Measurements from ENCODE around the gene ANKRD13B.

The ANKRD13B gene

GRCh38 chr17:29618272-29619065 lies 25.5 kb downstream of the ANKRD13B start:
- no peak for DNase-seq

DNA sequence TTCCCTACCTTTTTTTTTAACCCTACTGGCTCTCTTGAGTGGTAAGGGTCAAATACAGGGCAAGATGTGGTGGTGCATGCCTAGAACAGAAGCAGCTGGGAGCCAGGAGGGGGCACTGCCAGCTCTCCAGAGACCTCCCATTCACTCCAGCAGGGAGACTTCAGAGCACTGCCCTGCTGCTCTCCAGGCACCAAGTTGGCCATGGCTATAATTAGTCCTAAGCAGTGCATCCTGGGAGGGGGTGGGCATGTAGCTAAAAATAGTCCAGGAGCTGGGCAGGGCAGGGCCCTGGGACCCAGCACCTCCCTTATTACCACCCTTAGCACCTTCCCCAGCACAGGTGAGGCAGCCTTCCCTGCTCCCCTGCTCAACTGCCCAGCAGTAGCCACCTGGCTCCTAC lies 26.3 kb downstream of the ANKRD13B start:
- DNase-seq: no peak

- DNase-seq: no peak
Observed at GRCh38 chr17:29620271-29620670, 27.3 kb downstream of the ANKRD13B start.

DNA sequence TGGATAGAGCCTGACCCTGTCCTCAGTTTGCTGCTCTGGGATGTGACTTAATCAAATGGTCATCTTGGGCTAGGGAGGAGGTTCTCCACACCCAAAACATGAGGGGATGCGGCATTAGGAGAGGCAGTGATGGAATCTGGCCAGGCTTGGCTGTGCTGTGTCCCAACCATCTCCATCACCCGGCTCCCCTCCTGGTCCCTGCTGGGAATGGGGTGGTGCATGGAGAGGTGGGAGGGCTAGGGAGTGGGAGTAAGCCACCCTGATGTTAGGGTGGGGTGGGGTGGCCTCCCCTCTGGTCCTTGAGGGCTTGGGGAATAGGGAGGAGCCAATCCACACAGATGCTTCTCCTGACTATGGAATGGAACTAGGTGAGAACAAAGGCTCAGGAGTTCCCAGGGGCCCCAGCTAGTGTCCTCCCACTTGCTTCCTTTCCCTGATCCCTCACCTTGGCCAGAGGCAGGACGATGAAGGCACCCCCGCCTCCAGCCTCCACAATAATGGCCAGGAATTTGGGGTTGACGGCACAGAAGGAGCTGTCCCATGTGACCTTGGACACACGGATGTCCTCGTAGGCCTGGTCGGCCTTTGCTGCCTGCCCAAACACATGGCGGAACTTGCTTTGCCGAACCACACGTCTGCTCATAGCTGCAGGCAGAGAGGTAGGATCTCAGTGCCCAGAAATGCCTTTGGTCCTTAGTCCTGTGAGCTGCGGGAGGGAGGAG lies 28.0 kb downstream of the ANKRD13B start:
- no peak for DNase-seq

DNA sequence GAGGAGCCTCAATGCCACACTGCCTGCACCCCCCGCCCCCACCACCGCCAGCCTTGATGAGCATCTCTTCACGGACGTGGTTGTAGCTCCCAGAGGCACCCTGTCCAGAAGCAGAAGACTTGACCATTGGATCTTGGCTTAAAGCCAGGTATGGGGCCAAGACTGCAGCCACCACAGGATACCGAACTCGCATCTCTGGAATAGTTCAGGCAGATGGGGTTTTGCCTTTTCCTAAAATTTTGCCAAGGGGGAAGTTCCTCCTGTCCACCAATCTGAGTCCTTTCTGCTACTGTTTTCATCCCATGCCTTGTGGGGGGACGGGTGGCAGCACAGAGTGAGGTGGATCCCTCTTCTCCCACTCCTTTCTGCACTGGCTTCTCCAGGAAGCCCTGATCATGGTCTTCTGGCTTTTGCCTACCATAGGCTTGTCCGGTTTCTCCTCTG lies 28.8 kb downstream of the ANKRD13B start:
- no peak for DNase-seq

- DNase-seq: peak; percentile 60
Observed at GRCh38 chr17:29622337-29623282, 29.7 kb downstream of the ANKRD13B start, which contains the start of gene CORO6. TSS of gene CORO6 (minus strand) at chr17:29622912. CDS start at chr17:29621421, 1,491 bp downstream.

DNA sequence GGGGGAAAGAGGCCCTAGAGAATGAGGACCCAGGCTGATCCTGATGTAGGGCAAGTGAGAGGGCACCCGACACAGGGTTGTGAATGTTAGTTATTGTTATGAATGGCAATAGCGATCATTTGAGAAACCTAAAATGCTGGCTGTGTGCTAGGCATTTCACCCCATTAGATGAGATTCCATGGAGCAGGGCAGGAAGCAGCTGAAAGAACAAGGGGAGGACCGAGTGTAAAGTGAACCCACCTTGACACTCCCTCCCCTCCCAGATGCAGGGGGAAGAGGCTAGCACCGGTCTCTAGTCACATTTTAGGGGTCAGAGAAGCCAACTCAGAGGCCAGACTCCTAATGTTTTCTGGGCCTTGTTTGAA lies 30.3 kb downstream of the ANKRD13B start:
- no peak for DNase-seq

GRCh38 chr17:29624586-29624985 lies 31.7 kb downstream of the ANKRD13B start:
- no peak for DNase-seq

DNA sequence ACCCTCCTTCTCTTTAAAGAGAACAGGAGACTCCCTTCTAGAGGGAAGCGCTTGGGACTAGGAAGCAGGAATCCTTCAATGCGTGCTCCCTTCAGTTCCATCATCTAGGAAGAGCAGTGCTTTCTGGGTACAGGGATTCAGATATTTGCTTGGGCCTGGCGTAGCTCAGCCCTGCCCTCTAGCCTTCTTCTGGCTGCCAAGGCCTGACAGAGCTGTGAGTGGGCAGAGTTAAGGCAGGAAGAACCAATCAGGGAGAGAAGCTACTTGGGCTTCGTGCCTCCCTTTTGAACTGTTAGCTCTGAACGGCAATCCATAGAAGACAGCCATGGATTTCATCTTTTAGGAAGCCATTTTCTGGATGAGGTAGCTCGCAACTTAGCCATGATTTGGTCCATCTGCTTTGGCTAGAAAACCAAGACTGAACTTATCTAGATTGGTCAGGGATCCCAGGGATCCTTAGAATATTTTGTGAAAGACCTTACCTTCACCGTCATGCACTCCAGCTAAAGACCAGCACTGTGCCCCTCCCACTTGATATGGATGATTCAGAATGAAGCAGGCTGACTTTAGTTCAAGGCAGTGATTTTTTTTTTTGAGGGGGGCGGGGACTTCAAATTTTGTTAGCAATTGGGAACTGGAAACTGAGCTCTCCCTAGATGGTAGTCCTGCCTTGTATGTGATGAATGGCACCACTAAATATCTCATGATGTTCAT lies 32.3 kb downstream of the ANKRD13B start:
- DNase-seq: no peak

DNA sequence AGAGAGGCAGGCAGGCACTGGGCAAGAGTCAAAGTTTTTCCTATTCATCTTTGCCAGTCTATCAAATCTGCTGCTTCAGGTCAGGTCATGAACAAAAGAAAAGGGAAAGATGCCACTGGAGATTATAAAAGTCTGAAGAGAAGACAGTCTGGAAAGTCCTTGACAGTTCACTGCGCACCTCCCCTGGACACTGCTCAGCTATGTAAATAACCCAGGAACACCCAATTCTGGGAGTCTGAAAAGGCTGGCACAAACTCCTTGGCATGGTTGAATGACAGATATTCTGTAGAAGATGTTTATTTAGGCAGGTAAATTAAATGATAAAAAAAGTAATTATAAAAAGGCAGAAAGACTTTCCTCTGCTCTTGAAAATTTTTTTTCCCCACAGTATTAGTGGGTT lies 35.0 kb downstream of the ANKRD13B start:
- no peak for DNase-seq

- DNase-seq: no peak
Observed at GRCh38 chr17:29628644-29629043, 35.7 kb downstream of the ANKRD13B start.

- DNase-seq: no peak
Observed at GRCh38 chr17:29629839-29630238, 36.9 kb downstream of the ANKRD13B start.

DNA sequence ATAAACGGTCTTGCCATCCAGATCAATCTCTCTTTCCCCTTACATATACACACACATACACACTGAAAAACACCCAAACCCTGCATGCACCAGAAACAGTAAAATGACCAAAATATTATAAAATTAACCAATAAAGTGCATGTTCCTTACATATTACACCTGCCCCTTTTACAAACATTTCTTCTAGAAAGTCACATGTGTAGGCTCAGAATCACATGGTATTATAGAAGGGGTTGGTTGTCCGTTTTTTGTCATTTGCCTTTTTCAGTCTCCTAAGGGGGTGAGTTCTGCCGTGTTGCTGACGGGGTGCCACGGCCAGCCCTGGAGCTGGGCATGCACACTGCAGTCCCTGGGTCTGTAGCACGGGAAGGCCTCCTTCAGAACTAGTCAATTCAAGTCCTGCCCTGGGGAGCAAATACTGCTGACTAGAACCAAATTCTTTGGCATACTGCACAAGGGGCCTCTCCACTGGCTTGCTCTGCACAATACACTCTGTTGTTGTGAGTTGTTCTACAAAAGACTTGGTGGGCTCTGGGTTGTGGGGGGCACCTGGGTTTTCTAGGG lies 37.8 kb downstream of the ANKRD13B start:
- DNase-seq: no peak

- no peak for DNase-seq
Observed at GRCh38 chr17:29633886-29634285, 41.0 kb downstream of the ANKRD13B start.

DNA sequence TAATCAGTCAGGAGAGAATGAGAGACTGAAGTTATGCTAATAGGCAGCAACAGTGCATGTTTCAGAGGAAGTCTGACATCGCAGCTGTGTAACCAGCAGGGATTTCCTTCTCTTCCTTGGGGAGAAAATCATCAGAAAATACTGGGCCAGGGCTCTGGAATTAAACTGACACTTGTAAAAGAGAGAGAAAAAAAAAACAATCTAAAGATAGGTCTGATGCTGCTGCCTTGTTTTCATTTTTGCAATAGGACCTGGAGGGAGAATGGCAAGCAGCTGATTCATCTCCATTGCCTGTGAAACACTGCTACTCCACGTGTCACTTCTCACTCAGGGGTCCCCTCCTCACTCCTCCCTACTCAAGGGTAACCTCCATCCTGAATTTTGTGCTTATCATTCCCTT lies 47.5 kb downstream of the ANKRD13B start:
- no peak for DNase-seq

DNA sequence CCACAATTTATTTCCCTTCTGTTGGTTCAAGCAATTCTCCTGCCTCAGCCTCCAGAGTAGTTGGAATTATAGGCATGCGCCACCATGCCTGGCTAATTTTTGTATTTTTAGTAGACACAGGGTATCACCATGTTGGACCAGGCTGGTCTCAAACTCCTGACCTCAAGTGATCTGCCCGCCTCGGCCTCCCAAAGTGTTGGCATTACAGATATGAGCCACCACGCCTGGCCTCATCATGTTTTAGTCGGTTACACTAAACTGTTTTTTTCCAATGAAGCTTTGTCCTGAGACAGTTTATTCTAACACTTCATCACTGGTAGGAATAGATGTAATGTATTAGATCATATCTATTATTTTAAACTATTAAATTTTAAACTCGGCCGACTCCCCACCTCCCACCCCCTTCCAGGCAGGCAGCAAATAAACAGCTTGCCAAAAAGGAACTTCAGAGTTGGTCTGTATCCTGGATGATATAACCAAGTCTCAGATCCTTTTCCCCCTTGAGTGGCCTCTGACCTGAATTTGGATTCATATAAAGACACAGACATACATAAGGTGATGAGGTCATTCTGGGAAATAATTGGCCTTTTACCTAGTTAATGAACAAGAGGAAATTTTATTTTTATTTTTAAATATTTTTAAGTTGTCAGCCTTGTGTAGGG lies 48.2 kb downstream of the ANKRD13B start:
- DNase-seq: no peak

DNA sequence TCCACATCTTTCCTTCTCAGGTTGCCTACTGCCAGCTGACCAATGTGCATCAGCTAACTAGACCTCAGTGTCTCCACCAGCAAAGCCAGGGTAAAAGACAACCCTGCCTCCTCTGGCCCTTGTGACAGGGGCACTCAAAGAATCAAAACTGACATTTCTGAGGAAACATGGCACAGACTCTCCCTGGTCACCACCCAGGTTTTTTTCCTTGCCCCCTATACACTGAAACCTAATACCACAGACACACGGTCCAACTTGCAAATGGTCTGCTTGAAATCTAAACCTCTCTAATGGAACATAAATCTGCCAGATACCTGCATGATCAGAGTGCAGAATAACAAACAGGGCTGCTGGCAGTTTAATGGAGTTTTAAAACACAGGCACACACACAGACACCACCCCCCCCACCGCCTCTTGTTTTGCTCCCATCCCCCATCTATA lies 49.3 kb downstream of the ANKRD13B start:
- DNase-seq: no peak

- no peak for DNase-seq
Observed at GRCh38 chr17:29643817-29644160, 50.9 kb downstream of the ANKRD13B start.

GRCh38 chr17:29645515-29646051 lies 52.7 kb downstream of the ANKRD13B start:
- DNase-seq: no peak

- no peak for DNase-seq
Observed at GRCh38 chr17:29648005-29648404, 55.1 kb downstream of the ANKRD13B start.

DNA sequence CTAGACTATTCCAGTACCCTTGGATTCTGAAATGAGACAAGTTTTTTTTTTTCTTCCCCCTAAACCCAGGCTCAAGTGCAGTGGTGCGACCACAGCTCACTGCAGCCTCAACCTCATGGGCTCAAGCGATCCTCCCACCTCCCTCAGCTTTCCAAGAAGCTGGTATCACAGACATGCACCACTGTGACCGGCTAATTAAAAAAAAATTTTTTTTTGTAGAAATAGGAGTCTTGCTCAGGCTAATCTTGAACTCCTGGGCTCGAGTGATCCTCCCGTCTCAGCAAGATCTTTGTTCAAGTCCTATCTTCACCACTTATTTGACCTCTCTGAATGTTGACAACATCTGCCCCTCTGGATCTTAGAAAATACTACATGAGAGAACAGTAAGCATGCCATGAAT lies 56.4 kb downstream of the ANKRD13B start:
- DNase-seq: no peak

Measured in CD4-positive, alpha-beta T cell treated with Interleukin-15 for 1 hour (primary cell).